A172 (cell line): ENCODE data around the gene BANF2. TPM values are rescaled to one million over a fixed set of nuclear protein-coding genes. Genes with fewer than 3 reads are reported as not detected.

ENCODE experiments used
- DNase-seq: peaks from one replicate; pipeline ENCODE4 v3.0.0-alpha.2; 2015; ENCODE audit warnings: low spot score
- total RNA-seq: library from RNA; depleted of rRNA; stranded (reverse); fragments of >200 nt; shearing (Covaris generic); gene quantifications from 2 replicates; pipeline ENCODE4 v1.2.3, GENCODE V29; 2014

BANF2 gene
- total RNA-seq, 1 experiment from 2014 or later, result not detected

DNA sequence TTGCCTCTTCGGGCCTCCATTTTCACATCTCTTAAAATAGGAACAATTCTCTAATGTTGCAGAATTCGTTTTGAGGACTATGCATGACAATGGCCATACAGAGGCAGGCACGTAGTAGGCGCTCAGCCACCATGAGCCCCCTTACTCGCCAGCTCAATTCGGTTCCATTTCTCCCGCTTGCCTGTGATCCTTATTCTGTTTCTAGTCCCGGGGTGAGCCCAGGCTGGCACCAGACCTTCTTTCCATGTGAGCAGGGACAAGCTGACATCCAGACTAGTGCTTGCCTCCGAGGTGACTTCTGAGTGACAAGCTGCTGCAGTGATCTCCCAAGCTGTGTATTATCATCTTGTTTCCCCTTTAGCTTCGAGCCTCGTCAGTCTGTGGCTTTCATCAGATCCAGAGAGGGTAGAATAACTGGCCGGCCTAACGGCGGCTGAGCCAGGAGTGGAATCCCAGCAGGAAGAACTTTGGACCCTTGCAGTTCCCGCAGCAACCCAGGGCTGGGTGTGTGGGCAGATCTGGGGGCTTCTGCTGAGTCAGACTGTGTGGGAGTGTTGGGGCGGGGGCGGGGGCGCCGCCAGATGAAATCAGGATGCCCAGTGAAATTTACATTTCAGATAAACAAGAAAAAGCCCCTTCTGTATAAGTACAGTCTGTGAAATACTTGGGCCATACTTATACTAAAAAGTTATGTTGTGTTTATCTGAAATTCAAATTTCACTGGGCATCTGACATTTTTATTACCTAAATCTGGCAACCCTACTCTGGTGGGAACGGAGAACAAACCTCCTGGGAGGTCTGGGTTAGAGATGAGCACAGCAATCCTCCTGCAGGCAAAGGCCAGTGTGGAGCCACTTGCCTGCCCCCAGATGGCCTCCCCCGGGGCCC, 10.9 kb downstream of the BANF2 start:
- DNase-seq, result no peak

DNA sequence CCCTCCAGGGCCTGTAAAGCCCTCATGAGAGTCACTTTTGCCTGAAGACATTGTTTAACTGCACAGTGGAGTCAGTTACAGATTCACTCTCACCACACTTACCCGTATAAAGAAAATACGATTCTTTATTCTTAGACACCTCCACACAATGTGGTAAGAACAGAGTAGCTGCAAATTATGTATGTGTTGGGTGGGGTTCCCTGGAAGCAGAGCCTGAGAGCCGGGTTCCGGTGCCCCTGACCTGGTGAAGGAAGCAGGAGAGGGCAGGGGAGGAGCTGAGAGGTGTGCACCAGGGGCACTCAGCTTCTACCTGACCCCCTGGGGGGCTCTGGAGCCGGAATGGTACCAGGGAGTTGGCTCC, 11.5 kb downstream of the BANF2 start:
- DNase-seq, result no peak

DNA sequence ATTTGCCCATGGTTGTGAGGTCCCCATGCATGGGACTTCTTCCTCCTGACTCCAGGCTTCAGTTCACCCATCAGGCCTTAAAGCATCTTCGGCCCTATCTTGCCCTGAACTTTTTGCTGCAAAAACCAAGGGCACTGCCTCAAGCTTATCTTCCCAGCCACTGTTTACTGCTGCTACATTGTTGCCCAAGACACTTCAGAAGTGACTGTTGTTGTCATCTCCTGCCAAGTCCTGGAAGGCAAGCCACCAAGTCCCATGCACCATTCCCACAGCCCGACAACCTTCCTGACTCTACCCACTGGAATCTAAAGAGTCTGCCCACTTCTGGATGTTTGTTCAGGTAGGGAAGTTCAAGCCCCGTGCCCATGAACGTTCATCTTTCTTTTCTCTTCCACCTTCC, 12.4 kb downstream of the BANF2 start:
- DNase-seq, result no peak

DNA sequence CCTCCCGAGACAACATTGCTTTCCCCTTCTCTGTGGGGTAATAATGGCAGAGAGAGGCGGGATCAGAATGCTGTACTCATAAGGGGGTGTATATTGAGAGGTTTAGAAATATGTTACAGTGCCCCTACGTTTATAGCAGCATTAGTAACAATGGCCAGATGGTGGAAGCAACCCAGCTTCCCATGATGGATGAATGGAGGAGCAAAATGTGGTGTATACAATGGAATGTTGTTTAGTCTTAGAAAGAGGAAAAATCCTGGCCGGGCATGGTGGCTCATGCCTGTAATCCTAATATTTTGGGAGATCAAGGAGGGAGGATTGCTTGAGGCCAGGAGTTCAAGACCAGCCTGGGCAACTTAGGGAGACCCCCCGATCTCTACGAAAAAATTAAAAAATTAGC, 12.9 kb downstream of the BANF2 start:
- no peak for DNase-seq

DNA sequence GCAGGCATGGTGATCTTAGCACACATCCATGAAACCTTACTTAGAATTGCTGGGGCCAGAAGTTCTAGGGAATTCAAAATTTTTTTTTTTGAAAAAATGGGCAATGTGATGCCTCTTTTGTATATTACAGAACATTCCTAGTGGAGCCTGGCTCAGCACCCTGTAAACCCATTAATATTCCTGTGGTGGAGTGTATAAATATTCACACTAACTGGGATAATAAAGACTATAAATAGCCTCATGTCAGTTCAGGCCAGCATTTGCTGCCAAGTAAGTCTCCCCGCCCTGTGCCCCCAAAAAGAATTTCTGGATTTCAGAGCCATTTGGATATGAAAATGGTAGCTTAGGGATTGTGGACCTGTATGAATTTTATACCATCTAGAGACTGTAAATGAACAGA, 14.8 kb downstream of the BANF2 start:
- no peak for DNase-seq

DNA sequence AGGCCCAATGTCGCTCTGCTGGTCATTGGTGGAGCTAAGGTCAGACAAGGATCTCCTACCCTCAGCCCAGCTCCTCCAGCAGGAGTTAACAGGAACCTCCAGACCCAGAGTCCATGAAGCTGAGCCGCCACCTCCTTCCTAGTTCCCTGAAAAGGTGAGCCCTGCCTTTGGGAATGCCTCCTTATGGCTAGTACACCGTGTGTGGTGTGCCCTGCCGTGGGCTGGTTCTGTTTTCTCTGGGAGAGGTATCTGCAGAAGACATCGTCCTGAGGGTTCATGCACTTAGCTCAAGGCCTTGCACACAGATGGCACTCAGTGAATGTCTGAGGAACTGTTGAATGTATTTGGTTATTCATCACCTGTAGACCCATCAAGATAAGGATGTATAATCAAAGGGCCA, 15.3 kb downstream of the BANF2 start:
- DNase-seq, result no peak

DNA sequence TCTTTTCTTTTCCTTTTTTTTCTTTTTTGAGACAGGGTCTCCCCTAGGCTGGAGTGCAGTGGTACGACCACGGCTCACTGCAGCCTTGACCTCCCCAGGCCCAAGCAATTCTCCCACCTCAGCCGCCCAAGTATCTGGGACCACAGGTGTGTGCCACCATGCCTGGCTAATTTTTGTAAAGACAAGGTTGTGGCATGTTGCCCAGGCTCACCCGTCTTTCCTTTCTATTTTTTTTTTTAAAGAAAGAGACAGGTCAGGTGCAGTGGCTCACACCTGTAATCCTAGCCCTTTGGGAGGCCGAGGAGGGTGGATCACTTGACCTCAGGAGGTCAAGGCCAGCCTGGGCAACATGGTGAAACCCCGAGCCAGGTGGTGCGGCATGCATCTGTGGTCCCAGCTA, 16.6 kb downstream of the BANF2 start:
- DNase-seq, result no peak

DNA sequence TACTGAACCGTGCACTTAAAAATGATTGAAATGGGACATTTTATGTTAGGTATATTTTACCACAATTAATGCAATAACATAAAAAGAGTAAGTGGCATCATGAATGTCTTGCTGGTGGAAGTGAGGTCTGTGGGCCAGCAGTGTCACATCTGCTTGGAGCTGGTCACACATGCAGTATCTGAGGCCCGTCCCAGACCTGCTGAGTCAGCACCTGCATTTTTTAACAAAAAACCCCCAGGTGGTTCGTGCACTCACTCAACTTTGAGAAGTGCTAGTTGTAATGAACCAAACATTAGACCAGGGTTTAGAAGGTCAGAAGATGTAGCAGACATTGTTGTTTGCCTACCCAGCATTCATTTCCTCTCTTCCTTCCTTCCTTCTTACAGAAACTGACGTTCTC, 21.0 kb downstream of the BANF2 start:
- DNase-seq, result no peak

DNA sequence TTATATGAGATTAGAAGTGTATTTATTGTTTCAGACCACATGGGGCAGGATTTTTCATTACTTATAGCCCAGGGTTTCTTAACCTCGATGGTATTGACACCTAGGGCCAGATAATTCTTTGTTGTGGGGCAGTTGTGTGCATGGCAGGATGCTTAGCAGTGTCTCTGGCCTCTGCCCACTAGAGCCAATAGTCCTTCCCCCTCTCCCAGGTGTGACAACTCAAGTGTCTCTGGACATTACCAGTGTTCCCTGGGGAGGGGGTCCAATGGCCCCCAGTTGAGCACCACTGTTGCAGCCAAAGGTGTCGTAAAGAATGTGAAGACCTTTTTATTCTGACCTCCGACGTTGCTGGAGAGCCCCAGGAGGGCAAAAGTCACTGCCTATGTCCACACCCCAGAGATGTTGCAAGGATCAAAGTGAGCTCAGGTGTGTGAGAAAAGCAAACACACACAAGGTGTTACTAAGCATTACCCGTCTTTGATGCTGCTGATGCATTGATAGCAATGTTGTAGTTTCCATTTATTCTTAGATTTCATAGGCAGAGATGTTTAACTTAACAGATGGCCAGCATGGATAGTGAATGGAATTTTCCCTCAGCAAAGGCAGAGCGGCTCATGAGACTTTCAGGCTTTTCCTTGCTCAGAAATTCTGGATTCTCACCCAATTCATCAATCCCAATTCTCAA, 22.2 kb downstream of the BANF2 start:
- DNase-seq, result no peak

DNA sequence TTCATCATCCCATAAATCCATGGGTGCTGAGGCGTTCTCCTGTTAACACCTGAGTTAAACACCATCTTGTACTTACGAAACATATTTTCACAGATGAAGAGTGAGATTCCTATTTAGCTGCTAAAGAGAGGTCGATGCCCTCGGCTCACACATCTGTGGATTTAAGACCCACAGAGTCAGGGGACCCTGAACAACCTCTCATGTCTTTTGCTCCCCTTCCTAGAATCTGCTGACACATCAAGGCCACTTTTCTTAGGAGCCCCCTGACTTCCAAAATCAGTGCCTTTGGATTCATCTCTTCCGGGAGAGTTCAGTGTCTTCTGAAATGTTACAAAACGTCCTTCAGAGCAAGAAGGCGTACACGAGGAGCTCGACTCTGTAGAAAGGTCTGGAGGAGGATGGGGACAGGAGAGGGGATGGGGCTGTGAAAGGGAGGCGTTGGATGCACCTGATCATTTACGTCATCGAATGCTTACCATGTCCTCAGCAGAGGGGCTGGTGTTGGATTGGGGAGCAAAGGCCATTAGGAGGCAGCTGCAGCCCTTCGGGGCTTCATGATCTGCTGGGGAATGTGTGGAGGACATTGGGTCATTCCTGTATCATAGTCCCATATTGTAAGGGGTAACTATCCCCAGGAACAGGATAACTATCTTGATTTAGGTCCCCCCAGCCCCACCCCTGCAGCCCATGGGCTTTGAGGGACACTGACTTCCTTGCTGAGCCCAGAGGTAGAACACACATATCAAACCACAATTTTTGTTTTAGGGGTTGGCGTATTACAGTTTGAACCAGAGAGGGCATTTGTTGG, 22.9 kb downstream of the BANF2 start:
- DNase-seq, result no peak

DNA sequence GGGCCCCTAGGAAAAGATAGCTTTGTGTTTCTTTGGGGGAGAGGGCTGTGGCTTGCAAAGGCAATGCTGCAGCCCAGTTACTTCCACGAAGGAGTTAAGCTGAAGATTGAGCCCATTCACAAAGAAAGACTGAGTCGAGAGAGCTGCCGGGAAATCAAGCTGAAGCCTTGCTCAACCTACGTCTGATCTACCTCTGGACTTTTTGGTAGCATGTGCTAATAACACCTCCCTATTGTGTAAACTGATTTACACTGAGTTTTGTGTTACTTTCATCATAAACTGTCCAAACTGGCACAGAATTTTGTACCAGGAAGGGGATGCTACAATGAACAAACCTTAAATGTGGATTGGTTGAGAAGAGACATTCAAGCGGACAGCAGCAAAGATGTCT, 23.5 kb downstream of the BANF2 start:
- DNase-seq, result no peak

DNA sequence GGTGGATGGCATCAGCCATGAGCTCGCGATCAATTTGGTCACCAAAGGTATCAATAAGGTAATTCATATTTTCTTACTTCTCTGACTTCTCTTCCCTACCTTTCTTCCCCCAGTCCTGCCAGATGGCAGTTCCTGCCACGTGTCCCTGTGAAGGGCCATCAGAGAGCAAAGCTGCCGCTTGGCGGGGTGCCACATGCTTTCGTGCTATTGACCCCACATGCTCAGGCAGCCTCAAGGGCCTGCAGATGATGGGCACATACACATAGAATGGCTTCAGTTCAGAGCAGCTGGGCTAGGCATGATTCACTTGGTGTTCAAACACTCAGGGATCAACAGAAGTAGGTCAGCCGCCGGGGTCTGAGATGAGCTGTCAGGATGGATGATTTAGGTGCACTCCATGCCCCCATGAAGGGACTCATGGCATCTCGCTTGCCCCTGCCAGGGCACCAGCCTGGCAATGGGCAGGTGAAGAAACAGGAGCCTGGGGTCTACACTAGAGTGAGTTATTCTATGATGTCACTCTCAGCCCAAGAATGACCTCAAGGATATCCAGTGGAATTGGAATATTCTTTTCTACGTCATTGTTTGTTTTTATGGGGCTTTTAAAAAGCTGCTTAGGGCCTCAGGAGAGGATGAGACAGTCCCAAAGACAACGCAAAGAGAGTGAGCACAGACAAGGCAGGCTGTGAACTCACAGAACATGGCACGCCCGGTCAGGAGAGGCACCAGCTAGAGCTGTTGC, 25.5 kb downstream of the BANF2 start:
- DNase-seq, result no peak

DNA sequence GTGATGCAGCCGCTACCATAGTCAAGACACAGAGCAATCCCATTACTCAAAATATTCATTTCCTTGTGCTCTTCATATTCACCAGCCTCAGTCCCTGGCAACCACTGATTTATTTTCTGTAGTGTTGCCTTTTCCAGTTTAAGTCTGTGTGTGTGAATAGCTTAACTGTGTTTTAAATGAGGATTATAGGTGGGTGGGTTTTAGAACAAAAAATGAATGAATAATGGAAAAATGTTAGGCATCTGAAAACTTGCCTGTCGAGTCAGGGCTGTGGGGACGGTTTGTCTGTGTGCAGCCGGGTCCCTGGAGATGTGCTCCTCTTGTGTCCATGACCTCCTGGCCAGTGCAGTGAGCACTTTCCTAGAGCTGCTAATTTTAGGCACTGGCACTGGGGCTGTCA, 27.1 kb downstream of the BANF2 start:
- DNase-seq, result no peak

DNA sequence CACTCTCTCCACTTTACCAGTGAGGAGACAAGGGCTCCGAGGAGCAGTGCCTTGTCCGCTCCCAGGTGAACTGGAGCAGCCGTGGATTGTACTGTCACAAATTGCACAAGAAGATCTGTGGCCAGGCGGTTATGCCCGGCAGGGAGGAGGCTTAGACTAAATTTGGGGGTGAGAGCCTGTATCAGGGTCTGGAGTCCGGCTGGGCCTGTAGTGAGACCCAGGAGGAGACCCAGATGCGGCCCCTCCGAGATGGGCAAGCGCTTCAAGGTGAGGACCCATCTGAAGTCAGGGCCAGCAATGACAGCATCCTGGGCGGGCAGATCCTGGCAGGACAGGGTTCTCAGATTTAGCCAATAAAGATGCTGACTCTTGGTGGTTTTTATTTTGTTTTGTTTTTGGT, 27.6 kb downstream of the BANF2 start:
- DNase-seq, result no peak

DNA sequence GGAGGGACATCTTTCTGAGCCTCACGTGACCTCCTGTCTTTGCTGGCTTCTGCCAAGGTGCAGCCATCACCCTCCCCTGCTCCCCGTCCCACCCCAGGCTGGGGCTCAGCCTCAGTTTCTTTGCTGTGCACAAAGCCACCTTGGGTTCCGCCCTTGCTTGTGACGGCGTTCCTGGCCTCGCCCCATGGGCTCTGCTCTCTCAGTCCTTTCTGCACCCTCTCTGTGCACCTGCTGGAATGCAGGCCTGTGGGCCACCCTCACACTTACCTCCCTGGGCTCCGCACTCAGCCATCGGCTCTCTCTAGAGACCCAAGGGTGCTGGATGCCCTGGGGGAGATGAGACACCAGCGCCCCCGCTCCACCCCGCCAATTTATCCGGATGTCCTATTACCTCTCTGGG, 28.3 kb downstream of the BANF2 start:
- no peak for DNase-seq

DNA sequence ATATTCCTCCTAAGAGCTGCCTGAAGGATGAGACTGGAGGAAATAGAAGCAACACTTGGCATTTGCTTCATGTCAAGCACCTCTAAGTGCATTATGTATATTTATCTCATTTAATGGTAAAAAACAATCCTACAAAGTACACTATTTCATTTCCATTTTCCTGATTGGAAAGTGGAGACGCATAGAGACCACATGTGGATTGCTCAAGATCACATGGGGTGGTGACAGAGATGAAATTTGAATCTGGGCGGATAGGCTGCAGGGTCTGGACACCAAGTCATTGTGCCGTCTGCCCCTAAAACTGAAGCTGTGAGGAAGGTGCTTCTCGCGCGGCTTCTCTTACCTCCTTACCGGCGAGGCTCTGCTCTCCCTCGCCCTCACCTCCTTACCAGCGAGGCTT, 30.3 kb downstream of the BANF2 start:
- DNase-seq, result no peak

DNA sequence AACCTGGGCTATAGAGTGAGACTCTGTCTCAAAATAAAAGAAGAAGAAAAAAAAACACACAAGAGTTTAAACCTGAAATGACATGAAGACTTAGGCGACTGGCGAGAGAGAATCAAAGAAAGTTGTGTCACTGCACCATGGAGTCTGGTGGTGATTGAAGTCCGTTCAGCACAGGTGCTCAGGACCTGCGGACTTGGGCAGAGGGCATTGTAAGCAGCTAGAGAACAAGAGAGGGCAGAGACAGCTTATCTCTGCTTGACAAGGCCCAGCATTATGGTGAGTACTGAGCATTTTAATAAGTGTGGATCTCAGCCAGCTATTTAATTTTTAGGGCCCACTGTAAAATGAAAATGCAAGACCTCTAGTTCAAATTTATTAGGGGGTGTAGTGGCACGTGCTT, 31.5 kb downstream of the BANF2 start:
- DNase-seq, result no peak

DNA sequence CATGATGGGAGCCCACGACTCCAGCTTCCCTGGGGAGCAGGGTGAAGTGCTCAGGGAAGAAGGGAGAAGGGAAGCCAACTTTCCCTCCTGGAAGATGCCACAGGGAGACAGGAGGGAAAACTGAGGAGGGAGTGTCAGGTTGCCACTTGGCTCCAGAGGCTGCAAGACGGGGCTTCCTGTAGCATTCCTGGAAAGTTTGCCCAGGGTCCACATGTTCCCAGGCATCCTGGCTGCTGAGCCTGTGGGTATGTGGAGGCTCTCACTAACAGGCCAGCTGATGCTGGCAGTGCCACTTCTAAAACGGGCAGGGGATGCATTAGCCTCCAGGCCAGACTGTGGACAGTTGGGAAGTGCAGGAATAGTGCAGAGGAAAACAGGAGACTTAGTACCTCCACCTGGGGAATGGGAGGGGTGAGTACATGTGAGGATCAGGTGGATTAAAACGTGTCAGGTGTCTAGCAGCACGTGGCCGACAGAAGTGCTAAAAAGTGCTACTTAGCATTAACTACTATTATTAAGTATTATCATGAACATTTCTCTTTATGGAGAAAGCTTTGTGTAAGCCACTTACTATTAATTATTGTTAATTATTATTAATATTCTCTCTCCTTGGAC, 33.2 kb downstream of the BANF2 start:
- no peak for DNase-seq

DNA sequence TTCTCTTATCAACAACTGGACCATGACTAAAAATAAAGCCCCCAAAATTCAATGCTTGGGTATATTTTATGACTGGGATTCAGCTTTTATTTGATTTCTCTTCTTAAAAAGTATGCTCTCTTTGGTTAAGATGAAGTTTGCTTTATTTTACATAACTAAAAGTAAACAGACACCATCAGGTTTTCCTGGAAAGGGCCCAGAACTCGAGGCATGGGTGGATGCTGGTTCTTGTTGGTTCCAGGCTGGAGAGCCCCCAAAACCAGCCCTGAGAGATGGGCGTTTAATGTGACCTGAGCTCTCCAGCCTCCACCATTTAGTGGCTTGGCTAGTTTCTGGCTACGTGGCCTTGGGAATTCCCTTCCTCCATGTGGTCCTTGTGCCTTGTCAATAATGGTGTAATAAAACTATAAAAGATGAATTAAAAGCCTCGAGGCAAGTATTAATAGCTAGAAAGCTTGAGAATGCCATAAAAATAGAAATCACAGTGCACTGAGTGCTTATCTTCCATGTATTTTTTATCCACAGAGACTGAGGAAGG, 34.1 kb downstream of the BANF2 start:
- DNase-seq, result no peak

DNA sequence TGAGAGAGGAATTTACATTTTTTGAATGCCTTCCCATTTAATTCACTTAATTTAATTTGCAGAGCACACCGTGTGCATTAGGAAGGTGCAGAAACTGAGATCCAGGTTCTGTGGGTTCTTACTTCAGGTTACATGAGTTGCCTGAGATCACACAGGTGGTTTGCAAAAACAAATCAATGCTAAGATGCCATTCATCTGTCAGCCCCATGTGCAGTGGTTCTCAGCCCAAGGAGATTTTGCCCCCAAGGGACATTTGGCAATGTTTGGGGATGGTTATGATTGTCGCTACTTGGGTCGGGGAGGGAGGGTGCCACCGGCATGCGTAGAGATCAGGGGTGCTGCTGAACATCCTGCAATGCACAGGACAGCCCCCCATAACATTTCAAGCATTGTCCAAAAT, 34.6 kb downstream of the BANF2 start:
- DNase-seq, result no peak

DNA sequence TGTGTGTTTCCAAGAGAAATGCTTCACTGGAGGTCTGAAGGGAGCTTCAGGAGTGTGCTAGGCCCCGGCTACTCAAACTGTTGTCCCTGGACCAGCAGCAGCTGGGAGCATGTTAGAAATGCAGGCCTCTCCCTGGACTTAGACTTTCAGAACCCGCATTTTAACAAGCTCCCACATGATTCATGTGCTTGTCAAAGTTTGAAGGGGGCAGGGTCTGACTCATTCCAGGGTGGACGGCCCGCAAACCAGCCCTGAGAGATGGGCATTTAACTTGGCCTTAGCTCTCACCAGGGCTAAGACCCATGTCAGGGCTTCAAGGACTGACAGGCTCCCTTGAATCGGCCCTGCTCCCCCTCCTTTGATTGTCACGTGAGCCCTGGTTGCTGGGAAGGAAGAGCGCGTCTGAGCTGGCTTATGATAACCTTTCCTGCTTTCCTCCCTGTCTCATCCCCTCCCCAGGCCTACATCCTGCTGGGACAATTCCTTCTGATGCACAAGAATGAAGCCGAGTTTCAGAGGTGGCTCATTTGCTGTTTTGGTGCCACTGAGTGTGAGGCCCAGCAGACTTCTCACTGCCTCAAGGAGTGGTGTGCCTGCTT, 35.5 kb downstream of the BANF2 start:
- peak; percentile 89 for DNase-seq
